HG02759 (cell line): ENCODE measurements around the gene AKAP6.

Source experiments
- ATAC-seq: cut with Tn5 transposase; IDR thresholded peaks from one replicate; pipeline ENCODE4 v1.9.1; 2021; ENCODE audit warnings: mild to moderate bottlenecking, moderate library complexity; ENCODE audit not compliant: unreplicated experiment

AKAP6 gene

GRCh38 chr14:32330351-32331111 lies 1.4 kb downstream of the AKAP6 start:
- ATAC-seq: no peak

- no peak for ATAC-seq
Observed at GRCh38 chr14:32331206-32331605, 2.1 kb downstream of the AKAP6 start.

- no peak for ATAC-seq
Observed at GRCh38 chr14:32332415-32333316, 3.6 kb downstream of the AKAP6 start.

GRCh38 chr14:32336702-32337101 lies 7.6 kb downstream of the AKAP6 start:
- ATAC-seq: no peak

GRCh38 chr14:32337759-32338158 lies 8.7 kb downstream of the AKAP6 start:
- ATAC-seq: no peak

DNA sequence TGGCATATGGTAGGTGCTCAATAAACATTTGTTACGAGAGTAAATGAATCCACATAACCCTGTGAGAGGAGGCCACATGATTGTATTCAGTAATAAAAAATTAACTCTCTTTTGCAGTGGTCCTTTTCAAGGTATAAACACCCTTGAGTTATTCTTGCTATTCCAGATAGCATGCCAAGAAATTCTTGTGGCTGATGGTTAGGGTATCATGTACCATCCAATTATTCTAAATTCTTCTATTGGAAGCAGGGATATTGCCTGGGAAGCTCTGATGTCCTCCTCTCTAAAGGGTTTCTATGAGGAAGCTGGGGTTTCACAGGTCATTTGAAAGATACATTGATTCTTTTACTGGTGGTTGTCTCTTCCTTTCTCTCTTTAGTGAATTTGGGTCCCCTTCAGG lies 10.1 kb downstream of the AKAP6 start:
- no peak for ATAC-seq

GRCh38 chr14:32341947-32342846 lies 13.1 kb downstream of the AKAP6 start:
- ATAC-seq: no peak

DNA sequence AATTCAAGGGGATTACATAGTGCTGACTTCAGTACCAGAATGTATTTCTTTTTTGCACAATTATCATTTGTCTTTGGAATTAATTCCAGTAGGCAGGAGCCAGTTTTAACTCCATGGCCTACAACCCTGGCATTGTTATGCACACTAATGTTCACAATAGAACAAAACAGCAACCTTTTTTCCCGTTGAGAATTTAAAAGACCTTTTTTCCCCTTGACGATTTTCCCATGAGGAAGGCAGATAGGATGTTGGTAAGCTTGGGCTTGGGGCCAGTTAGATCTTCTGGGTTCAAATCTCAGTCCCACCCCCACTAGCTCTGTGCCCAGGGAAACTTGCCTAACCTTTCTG lies 13.7 kb downstream of the AKAP6 start:
- no peak for ATAC-seq

DNA sequence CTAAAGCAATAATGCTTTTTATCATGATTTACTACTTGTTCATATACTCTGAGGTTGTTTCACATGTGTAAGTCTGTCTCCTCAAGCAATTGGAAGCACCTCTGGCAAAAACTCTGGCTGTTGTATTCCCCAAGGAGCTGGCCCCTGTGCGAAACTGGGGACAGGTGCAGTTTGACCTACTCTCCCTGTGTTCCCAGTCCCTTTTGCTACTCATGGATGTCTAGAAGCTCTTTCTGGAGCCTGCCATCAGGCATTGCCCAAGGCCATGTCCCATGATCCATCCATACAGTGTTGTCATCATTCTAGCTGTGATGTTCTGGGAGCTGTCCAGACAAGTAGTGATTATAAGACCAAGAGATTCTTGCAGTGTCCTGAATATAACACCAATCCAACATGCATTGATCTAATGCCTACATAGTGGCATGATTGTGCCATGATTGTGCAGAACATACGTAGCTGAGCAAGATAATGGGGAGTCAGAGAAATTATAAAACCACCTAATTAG lies 14.9 kb downstream of the AKAP6 start:
- no peak for ATAC-seq

DNA sequence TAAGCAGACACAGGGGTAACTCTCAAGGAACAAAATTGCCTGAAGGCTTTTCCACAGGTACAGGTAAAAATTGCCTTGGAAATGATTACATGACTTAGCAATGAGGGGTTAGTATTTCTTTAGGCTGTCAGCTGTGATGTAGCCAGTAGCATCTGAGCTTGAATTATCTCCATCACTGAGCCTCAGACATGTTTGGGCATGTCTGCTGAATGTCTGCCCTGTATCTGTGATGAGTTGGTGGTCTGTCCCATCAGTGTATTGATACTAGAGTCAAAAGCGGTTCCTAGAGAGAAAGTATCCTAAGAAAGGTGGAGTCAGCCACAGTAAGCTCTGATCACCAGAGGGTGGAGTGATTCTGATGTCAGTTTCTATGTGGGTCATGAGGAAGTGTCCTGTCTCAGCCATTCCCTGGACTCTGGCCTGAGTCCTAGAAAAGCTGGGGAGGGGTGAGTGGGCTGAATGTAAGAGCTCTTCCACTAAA lies 16.3 kb downstream of the AKAP6 start:
- no peak for ATAC-seq

DNA sequence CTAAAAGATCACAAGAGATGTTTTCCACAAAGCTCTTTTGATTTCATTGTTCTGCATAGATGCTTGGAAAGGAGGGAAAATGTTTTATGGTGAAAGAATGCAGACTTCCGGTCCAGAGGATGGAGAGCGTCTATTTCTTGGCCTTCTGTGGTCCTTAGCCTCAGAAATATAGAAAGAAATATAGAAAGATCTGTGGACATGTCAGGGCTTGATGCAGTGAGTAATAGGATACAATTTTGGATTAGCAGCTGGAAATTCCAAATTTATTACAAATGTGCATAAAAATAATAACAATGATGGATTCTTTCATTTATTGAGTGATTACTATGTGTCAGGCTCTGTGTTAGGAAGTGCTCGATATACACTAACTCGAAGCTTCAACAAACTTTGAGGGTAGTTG lies 20.2 kb downstream of the AKAP6 start:
- no peak for ATAC-seq

DNA sequence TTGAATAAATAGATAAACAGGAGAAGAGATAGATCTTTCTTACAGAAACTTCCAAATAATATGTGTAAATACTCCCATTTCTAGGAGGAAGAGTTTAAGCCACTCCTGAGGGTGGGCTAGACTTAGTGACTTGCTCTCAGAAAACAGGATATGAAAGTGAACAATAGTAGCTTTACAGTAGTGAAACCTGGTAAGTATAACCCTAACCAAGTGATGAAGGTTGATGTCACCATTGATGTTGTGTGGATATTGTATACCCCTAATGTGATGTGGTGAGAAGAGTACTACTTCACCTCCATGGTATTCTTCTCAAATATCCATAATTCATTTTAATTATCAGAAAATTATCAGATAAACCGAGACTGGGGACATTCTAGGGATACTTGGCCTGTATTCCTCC lies 20.9 kb downstream of the AKAP6 start:
- peak; percentile 91 for ATAC-seq

DNA sequence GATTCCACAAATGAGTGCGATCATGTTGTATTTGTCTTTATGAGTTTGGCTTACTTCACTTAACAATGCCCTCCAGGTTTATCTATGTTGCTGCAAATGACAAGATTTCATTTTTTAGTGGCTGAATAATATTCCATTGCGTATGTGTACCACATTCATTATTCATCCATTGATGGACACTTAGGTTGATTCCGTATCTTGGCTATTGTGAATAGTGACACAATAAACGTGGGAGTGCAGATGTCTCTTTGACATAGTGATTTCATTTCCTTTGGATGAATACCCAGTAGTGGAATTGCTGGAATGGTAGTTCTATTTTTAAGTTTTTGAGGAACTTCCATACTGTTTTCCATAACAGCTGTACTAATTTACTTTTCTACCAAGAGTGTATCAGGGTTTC lies 23.5 kb downstream of the AKAP6 start:
- ATAC-seq: no peak

DNA sequence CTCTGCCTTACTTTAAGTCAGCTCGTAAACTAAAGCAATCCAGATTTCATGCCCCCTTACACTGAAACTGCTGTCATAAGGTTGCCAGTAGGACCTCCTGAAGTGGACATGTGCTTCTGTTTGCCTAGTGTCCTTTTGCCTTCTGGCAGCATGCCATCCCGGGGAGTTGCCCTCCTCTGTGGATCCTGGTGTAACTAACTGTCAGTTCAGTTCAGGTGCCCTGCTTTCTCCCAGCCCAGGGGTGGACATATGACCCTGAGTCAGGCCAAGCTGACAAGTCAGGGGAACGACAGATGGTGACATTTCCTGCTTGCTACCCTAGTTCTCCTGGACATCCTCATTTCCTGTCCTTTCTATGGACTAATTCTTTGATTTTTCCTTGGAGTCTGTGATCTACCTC lies 25.6 kb downstream of the AKAP6 start:
- ATAC-seq: no peak

GRCh38 chr14:32358781-32359180 lies 29.7 kb downstream of the AKAP6 start:
- ATAC-seq: no peak

- ATAC-seq: no peak
Observed at GRCh38 chr14:32361674-32362073, 32.6 kb downstream of the AKAP6 start.

GRCh38 chr14:32363761-32364160 lies 34.7 kb downstream of the AKAP6 start:
- ATAC-seq: no peak

DNA sequence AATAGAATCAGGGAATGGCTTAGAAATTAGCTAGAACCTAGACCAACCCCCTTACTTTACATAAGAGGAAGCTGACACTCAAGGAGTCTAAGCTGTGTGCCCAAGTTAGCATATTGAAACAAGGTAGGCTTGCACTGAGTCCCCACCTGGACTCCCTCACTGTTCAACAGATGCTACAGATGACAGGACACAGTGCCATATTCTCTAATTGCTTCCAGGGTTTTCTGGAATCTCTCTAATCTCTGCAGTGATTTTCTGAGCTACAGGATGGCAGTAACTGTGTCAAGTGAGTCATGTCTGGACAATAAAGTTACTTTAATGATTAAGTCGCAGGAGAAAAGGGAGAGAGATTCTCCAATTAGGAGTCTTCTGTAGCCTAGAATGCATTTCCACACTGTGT lies 35.8 kb downstream of the AKAP6 start:
- ATAC-seq: no peak

DNA sequence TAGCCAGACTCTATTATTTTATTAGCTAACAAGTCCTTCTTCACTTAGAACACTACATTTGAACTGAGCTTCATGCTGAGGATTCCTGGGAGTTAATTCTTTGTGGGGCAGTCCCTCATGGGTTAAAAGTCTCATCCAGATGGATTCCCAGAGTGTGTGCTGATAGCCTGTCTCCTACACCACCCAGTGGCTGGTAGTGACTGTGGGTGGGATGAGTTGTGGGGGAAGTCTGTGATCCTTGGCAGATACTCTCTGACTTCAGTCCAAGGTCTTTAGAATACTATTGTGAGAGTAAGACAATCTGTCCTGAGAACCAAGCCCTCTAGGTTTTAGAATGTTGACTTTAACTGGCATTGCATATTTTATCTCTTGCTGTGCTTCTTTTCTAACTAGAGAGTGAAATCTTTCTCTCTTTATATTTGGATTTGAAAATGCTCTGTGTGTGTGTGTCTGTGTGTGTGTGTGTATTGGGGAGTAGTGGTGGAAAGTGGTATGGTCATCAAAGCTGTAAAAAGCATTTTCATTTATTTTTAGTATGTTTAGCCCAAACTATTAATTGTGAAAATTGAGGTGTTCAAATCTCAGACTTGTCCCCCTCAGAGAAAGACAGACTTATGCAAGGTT lies 37.3 kb downstream of the AKAP6 start:
- ATAC-seq: no peak

GRCh38 chr14:32366986-32367385 lies 37.9 kb downstream of the AKAP6 start:
- ATAC-seq: no peak
